H1 (cell line): ENCODE data around the gene MYL11. TPM values are rescaled to one million over a fixed set of nuclear protein-coding genes. Genes with fewer than 3 reads are reported as not detected.

Experiments used
- CTCF ChIA-PET: fragments of 300-600 bp; sonication (Branson Sonifier 250); formaldehyde crosslinking; loops from one replicate; lab custom pipeline; 2021; ENCODE audit not compliant: partially characterized antibody; lab: Charles Lee
- POLR2A ChIA-PET: fragments of 300-600 bp; sonication (Branson Sonifier 250); formaldehyde crosslinking; loops from one replicate; lab custom pipeline; 2021; ENCODE audit warnings: inconsistent platforms; ENCODE audit not compliant: partially characterized antibody; lab: Charles Lee
- DNase-seq, 2 experiments: peaks; one replicate each; pipeline versions ENCODE4 v3.0.0 to v3.0.0-alpha.2; 2010 to 2022; ENCODE audit warnings: low spot score in 2 of 2, low read depth in 1 of 2, mixed read lengths in 1 of 2
- FAIRE-seq: peaks from 2 replicates; lab custom pipeline; 2011; peaks lifted over from hg19 to GRCh38; lab: Jason Lieb, UNC
- H2AFZ ChIP-seq: 2 replicates; pipeline ENCODE4 v1.8.1; 2012; ENCODE audit warnings: low read length, inconsistent platforms
- H2AK5ac ChIP-seq: 2 replicates; pipeline ENCODE4 v1.6.1; 2013; ENCODE audit warnings: low read depth, low read length
- H2BK120ac ChIP-seq: replicated peaks from 2 replicates; pipeline ENCODE3; 2013; ENCODE audit warnings: low read depth, low read length, inconsistent platforms
- H2BK12ac ChIP-seq: 2 replicates; pipeline ENCODE4 v1.6.1; 2013; ENCODE audit warnings: low read depth, low read length
- H2BK15ac ChIP-seq: 2 replicates; pipeline ENCODE4 v1.6.1; 2013; ENCODE audit warnings: low read length
- H2BK20ac ChIP-seq: 2 replicates; pipeline ENCODE4 v1.6.1; 2013; ENCODE audit warnings: low read length
- H2BK5ac ChIP-seq: 2 replicates; pipeline ENCODE4 v1.6.1; 2013; ENCODE audit warnings: low read depth, low read length
- H3K14ac ChIP-seq: 2 replicates; pipeline ENCODE4 v1.6.1; 2013; ENCODE audit warnings: inconsistent platforms; ENCODE audit not compliant: insufficient read length
- H3K18ac ChIP-seq: 2 replicates; pipeline ENCODE4 v1.6.1; 2013; ENCODE audit warnings: low read length; ENCODE audit errors: extremely low read depth
- H3K23ac ChIP-seq: 2 replicates; pipeline ENCODE4 v1.6.1; 2013; ENCODE audit warnings: inconsistent platforms; ENCODE audit not compliant: insufficient read length
- H3K23me2 ChIP-seq: 2 replicates; pipeline ENCODE4 v1.6.1; 2013; ENCODE audit warnings: low read depth, low read length
- H3K27ac ChIP-seq: 2 replicates; pipeline ENCODE4 v1.6.1; 2011; ENCODE audit warnings: low read depth, low read length, inconsistent platforms
- H3K27me3 ChIP-seq, 4 experiments: replicated peaks in 1 of 4; 1 replicate in 1 of 4; 2 replicates in 3 of 4; pipeline versions ENCODE4 v1.6.1 to v1.8.1; 2011 to 2013; ENCODE audit warnings: low read length in 3 of 4, mild to moderate bottlenecking in 3 of 4, inconsistent platforms in 2 of 4, mixed read lengths in 2 of 4, moderate library complexity in 1 of 4; ENCODE audit not compliant: control insufficient read depth in 3 of 4, insufficient read depth in 3 of 4; ENCODE audit errors: extremely low read depth in 1 of 4
- H3K36me3 ChIP-seq, 4 experiments: 2 replicates each; pipeline versions ENCODE4 v1.6.1 to v1.8.1; 2011 to 2013; ENCODE audit warnings: mild to moderate bottlenecking in 4 of 4, low read length in 3 of 4, moderate library complexity in 2 of 4, control low read depth in 1 of 4, inconsistent platforms in 1 of 4; ENCODE audit not compliant: insufficient read depth in 4 of 4, control insufficient read depth in 2 of 4
- H3K4ac ChIP-seq: replicated peaks from 2 replicates; pipeline ENCODE3; 2013; ENCODE audit warnings: low read length, low read depth, mixed read lengths, inconsistent platforms; ENCODE audit not compliant: insufficient read length
- H3K4me1 ChIP-seq, 4 experiments: replicated peaks in 1 of 4; 1 replicate in 1 of 4; 2 replicates in 3 of 4; pipeline versions ENCODE4 v1.6.1 to v1.8.1; 2011 to 2013; ENCODE audit warnings: low read length in 3 of 4, inconsistent platforms in 2 of 4, mixed read lengths in 1 of 4; ENCODE audit not compliant: insufficient read depth in 4 of 4, control insufficient read depth in 3 of 4
- H3K4me2 ChIP-seq, 2 experiments: 2 replicates each; pipeline versions ENCODE4 v1.6.1 to v1.8.1; 2011 to 2013; ENCODE audit warnings: low read depth in 2 of 2, low read length in 2 of 2, control low read depth in 1 of 2, inconsistent platforms in 1 of 2, mild to moderate bottlenecking in 1 of 2; ENCODE audit not compliant: insufficient read depth in 1 of 2
- H3K4me3 ChIP-seq, 4 experiments: fragments of 200-600, 300-600 bp in 1 of 4; sonication (generic), shearing (Covaris generic), sonication (Bioruptor Twin) in 1 of 4; 2 replicates each; pipeline versions ENCODE4 v1.5.1 to v1.8.1; 2011 to 2016; ENCODE audit warnings: low read length in 4 of 4, low read depth in 3 of 4, control low read depth in 2 of 4, inconsistent platforms in 2 of 4, mild to moderate bottlenecking in 2 of 4, mixed read lengths in 1 of 4, moderate library complexity in 1 of 4; ENCODE audit not compliant: insufficient read depth in 2 of 4; ENCODE audit errors: extremely low read depth in 1 of 4
- H3K56ac ChIP-seq: replicated peaks from 2 replicates; pipeline ENCODE3; 2013; ENCODE audit warnings: low read depth, mild to moderate bottlenecking, mixed read lengths, low read length, inconsistent platforms; ENCODE audit not compliant: insufficient read length
- H3K79me1 ChIP-seq: 2 replicates; pipeline ENCODE4 v1.6.1; 2013; ENCODE audit warnings: low read depth, low read length, control low read depth
- H3K79me2 ChIP-seq, 2 experiments: 2 replicates each; pipeline versions ENCODE4 v1.6.1 to v1.8.1; 2012 to 2013; ENCODE audit warnings: low read length in 2 of 2, mild to moderate bottlenecking in 2 of 2, inconsistent platforms in 1 of 2; ENCODE audit not compliant: insufficient read depth in 2 of 2, control insufficient read depth in 1 of 2
- H3K9ac ChIP-seq, 4 experiments: replicated peaks in 1 of 4; 1 replicate in 1 of 4; 2 replicates in 3 of 4; pipeline versions ENCODE4 v1.6.1 to v1.8.1; 2011 to 2013; ENCODE audit warnings: low read depth in 3 of 4, low read length in 3 of 4, control low read depth in 2 of 4, mild to moderate bottlenecking in 2 of 4, moderate library complexity in 2 of 4, inconsistent platforms in 1 of 4; ENCODE audit errors: extremely low read depth in 1 of 4
- H3K9me3 ChIP-seq, 2 experiments: 2 replicates each; pipeline versions ENCODE4 v1.6.1 to v1.8.1; 2012 to 2013; ENCODE audit warnings: mild to moderate bottlenecking in 2 of 2, moderate library complexity in 2 of 2, control low read depth in 1 of 2, inconsistent platforms in 1 of 2, low read depth in 1 of 2, low read length in 1 of 2, mixed read lengths in 1 of 2; ENCODE audit not compliant: insufficient read depth in 2 of 2
- H4K20me1 ChIP-seq, 2 experiments: replicated peaks in 1 of 2; 2 replicates each; pipeline versions ENCODE3 to v1.8.1; 2011 to 2013; ENCODE audit warnings: inconsistent platforms in 2 of 2, low read length in 2 of 2, mild to moderate bottlenecking in 1 of 2; ENCODE audit not compliant: insufficient read depth in 2 of 2, control insufficient read depth in 1 of 2
- H4K5ac ChIP-seq: 2 replicates; pipeline ENCODE4 v1.6.1; 2013; ENCODE audit warnings: low read length, low read depth, mixed read lengths, inconsistent platforms; ENCODE audit not compliant: insufficient read length
- H4K8ac ChIP-seq: 2 replicates; pipeline ENCODE4 v1.8.0; 2013; ENCODE audit warnings: mild to moderate bottlenecking, moderate library complexity, low read length, inconsistent platforms; ENCODE audit not compliant: insufficient read depth; ENCODE audit errors: extremely low read depth
- H4K91ac ChIP-seq: replicated peaks from 2 replicates; pipeline ENCODE3; 2013; ENCODE audit warnings: low read length, mixed read lengths, inconsistent platforms; ENCODE audit not compliant: insufficient read length
- BRCA1 ChIP-seq: IDR thresholded peaks from 2 replicates; pipeline ENCODE4 v1.6.1; 2012; ENCODE audit warnings: low read depth, low read length, improper control_type of control experiment
- CEBPB ChIP-seq: IDR thresholded peaks from 2 replicates; pipeline ENCODE4 v1.6.1; 2012; ENCODE audit warnings: low read depth, low read length
- CHD1 ChIP-seq: IDR thresholded peaks from 2 replicates; pipeline ENCODE4 v1.6.1; 2012; ENCODE audit warnings: low read depth, low read length, improper control_type of control experiment
- CREB1 ChIP-seq: IDR thresholded peaks from 2 replicates; pipeline ENCODE4 v1.6.1; 2012; ENCODE audit warnings: inconsistent platforms
- EGR1 ChIP-seq: IDR thresholded peaks from 2 replicates; pipeline ENCODE4 v1.6.1; 2011; ENCODE audit warnings: low read depth, low read length, borderline replicate concordance
- HDAC6 ChIP-seq: IDR thresholded peaks from one replicate; pipeline ENCODE4 v1.7.1; 2012; ENCODE audit warnings: low read depth, mild to moderate bottlenecking, inconsistent platforms, low read length, moderate library complexity
- JUND ChIP-seq: IDR thresholded peaks from 2 replicates; pipeline ENCODE4 v1.6.1; 2011; ENCODE audit warnings: mild to moderate bottlenecking, improper control_type of control experiment, low read length
- KDM5A ChIP-seq: fragments of 200-600 bp; IDR thresholded peaks from 2 replicates; pipeline ENCODE4 v1.7.1; 2012; ENCODE audit warnings: mild to moderate bottlenecking, low read length, inconsistent platforms, mixed read lengths
- POLR2AphosphoS5 ChIP-seq: IDR thresholded peaks from 2 replicates; pipeline ENCODE4 v1.6.1; 2011; ENCODE audit warnings: low read depth, low read length
- SIRT6 ChIP-seq: IDR thresholded peaks from one replicate; pipeline ENCODE4 v1.7.1; 2012; ENCODE audit warnings: low read length, inconsistent platforms
- SUZ12 ChIP-seq: fragments of 200-600 bp; sonication (generic); IDR thresholded peaks from 2 replicates; pipeline ENCODE4 v1.6.1; 2012; ENCODE audit warnings: mild to moderate bottlenecking, inconsistent platforms, low read length, moderate library complexity, mixed read lengths
- TBP ChIP-seq: IDR thresholded peaks from 2 replicates; pipeline ENCODE4 v1.6.1; 2011; ENCODE audit warnings: low read depth, low read length, improper control_type of control experiment
- WGBS, 2 experiments: shearing (Covaris generic) in 1 of 2; methylation state at CpG; one replicate each; pipeline versions ENCODE4 v1.1.6 to v1.1.7; 2013 to 2015; ENCODE audit warnings: low lambda C conversion rate in 2 of 2, mixed read lengths in 2 of 2, inconsistent platforms in 1 of 2, low coverage in 1 of 2, missing lambda C conversion rate in 1 of 2; ENCODE audit not compliant: insufficient replicate concordance in 2 of 2, insufficient coverage in 1 of 2, insufficient read length in 1 of 2; ENCODE audit errors: extremely low coverage in 1 of 2, missing lambda C conversion rate in 1 of 2; 5-methylcytosine and 5-hydroxymethylcytosine counted together
- long read RNA-seq, 2 experiments: library from RNA in 1 of 2; library from capped mRNA in 1 of 2; stranded (forward); transcript quantifications; one replicate each; pipeline ENCODE4 v2.0.0, GENCODE V29; 2021; ENCODE audit warnings: inconsistent platforms in 1 of 2
- polyA minus RNA-seq, 3 experiments: library from RNA; depleted of rRNA, polyadenylated mRNA; stranded (reverse); fragments of >200 nt; gene quantifications; 1 replicate in 2 of 3; 2 replicates in 1 of 3; pipeline ENCODE4 v1.2.3, GENCODE V29; 2011
- polyA plus RNA-seq, 7 experiments: library from polyadenylated mRNA; depleted of rRNA in 3 of 7; stranded (reverse) in 5 of 7; unstranded in 2 of 7; fragments of >200 nt in 5 of 7; fragments of 200-250 nt in 2 of 7; gene quantifications; 1 replicate in 5 of 7; 2 replicates in 1 of 7; 4 replicates in 1 of 7; pipeline versions ENCODE4 v1.2.1 to v1.2.3, GENCODE V29; 2011 to 2013; ENCODE audit warnings: missing spikeins in 2 of 7, mixed read lengths in 2 of 7
- total RNA-seq: library from RNA; stranded (reverse); fragmentation: NEBNext Ultra II Directional; extraction: Animal tissue kit (Norgen Biotek cat#: 25700); gene quantifications from 2 replicates; pipeline ENCODE4 v1.2.1, GENCODE V29; 2021

Gene MYL11
- total RNA-seq (1.2 TPM in 1 of 2 replicates, not detected in the other), polyA plus RNA-seq (2011; rRNA removed) (1.4 and 1.5 TPM in 2 replicates), polyA minus RNA-seq (2011; rRNA and poly(A)+ RNA removed) (0.44 and 0.73 TPM in 2 replicates)
- 0.98 TPM for polyA plus RNA-seq (2011; cell fraction: cytosol; rRNA removed)
- polyA plus RNA-seq (2011; cell fraction: nucleus; rRNA removed): 0.33 TPM
- 0.59 to 4.0 TPM (median 2.1 TPM) in 4 replicates for polyA plus RNA-seq (2012, experiment 1 of 2)
- polyA plus RNA-seq (2012, experiment 2 of 2): 4.7 TPM
- 2.7 TPM for polyA plus RNA-seq (2013, experiment 1 of 2)
- 4.0 TPM for polyA plus RNA-seq (2013, experiment 2 of 2)
- not detected for polyA minus RNA-seq (2011; cell fraction: cytosol; rRNA and poly(A)+ RNA removed)
- not detected for polyA minus RNA-seq (2011; cell fraction: nucleus; rRNA and poly(A)+ RNA removed)
- long read RNA-seq, experiment 1, partial matches to known transcripts: 1 of 1 reads
- long read RNA-seq, experiment 1, other reads (novel, unspliced or antisense): 0 of 1 reads
- long read RNA-seq, experiment 2: 0 reads

GRCh38 chr16:30374538-30374937, at the start of gene MYL11:
MYL11 (plus strand) TSS chr16:30374802; CDS start chr16:30374858, 56 bp downstream.
- no peak within 1 kb of the TSS for H2BK15ac ChIP-seq
- peaks cover 0 to 9% (median 8%) of the 10 kb centered on the region in 4 experiments; a peak in 5 of 7 replicates for H3K4me1 ChIP-seq
- H3K36me3 ChIP-seq: no peaks in the 10 kb centered on the region
- H2BK12ac ChIP-seq: 0 out of 2 replicates have a peak within 1 kb of the TSS, but pooled peaks have one; percentile 9
- no peak within 1 kb of the TSS; a peak in 1 of 4 replicates for H3K4me2 ChIP-seq
- H2AK5ac ChIP-seq: no peak within 1 kb of the TSS
- no peaks in the 10 kb centered on the region for H3K27me3 ChIP-seq
- no peaks in the 10 kb centered on the region for H4K20me1 ChIP-seq
- H3K56ac ChIP-seq: no peak within 1 kb of the TSS
- ChIA-PET CTCF (interaction anchor here (0.6 kb wide), 1 partner anchor 33 kb away, joined by 3 read pairs; the partner anchor contains the start of gene ZNF771), POLR2A (interaction anchor here (0.8 to 13.6 kb wide), 2 partner anchors 22 to 44 kb away, joined by 3 to 151 read pairs; partner anchors contain the start of gene ZNF48)
- peaks cover 11% of the 10 kb centered on the region for H3K23me2 ChIP-seq
- H3K4ac ChIP-seq: no peak within 1 kb of the TSS
- FAIRE-seq (no peak), DNase-seq (no peak)
- no peaks in the 10 kb centered on the region for H3K9me3 ChIP-seq
- no peak within 1 kb of the TSS for H2BK20ac ChIP-seq
- H3K79me1 ChIP-seq: no peaks in the 10 kb centered on the region
- no peak within 1 kb of the TSS for H2BK5ac ChIP-seq
- no peak within 1 kb of the TSS for H3K4me3 ChIP-seq
- H2BK120ac ChIP-seq: no peak within 1 kb of the TSS
- no peak within 1 kb of the TSS for H3K18ac ChIP-seq
- no peak within 1 kb of the TSS for H3K14ac ChIP-seq
- H3K9ac ChIP-seq: no peak within 1 kb of the TSS; a peak in 1 of 7 replicates
- no peak within 1 kb of the TSS for H2AFZ ChIP-seq
- no peak within 1 kb of the TSS for H4K5ac ChIP-seq
- H4K91ac ChIP-seq: no peak within 1 kb of the TSS
- no peaks in the 10 kb centered on the region for H3K79me2 ChIP-seq
- 86% methylated on average over 5 of the region's 6 CpGs; no CpG with 5 or more reads in 1 of the 2 experiments for WGBS, 2 experiments
- no peak within 1 kb of the TSS for H3K23ac ChIP-seq
- H3K27ac ChIP-seq: no peak within 1 kb of the TSS
- peak within 1 kb of the TSS; percentile 40; the same call in 1 of the 2 replicates for H4K8ac ChIP-seq
- TF ChIP-seq CREB1 (no peak), KDM5A (no peak), EGR1 (no peak), POLR2AphosphoS5 (no peak), CHD1 (no peak), HDAC6 (no peak), SUZ12 (no peak), JUND (no peak), SIRT6 (no peak), CEBPB (no peak), BRCA1 (no peak), TBP (no peak)
